Measurements from ENCODE around the gene CADPS2. TPM values are rescaled to one million over a fixed set of nuclear protein-coding genes. Genes with fewer than 3 reads are reported as not detected.

Gene CADPS2
- polyA plus RNA-seq, 3 donors = not detected

DNA sequence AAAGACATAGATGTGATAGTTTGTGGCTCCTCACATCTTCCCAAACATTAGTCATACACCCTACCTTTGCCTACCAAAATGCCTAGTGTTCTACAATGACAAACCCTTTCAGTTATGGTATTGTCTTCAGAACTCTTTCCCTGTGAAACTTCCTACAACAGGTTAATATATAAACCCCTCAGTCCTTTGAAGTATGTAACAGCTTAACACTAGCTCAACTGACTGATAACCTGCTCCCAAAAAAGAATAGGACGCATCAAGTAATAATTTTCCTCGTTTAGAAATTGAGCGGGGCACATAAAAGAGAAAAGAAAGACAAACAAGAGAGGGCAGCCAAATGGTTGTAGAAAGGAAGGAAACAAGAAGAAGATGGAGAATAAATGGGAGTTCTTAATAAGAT, 133.7 kb downstream of the CADPS2 start:
- no peak for DNase-seq
- intact Hi-C loops (cut with micrococcal nuclease) = no loop called here
- Histone ChIP-seq H3K27ac (ENCODE audit: low read depth in 1 of 2, low read length in 2 of 2) (no peak overlapping the region), H3K4me2 (replicated peaks; ENCODE audit: extremely low read depth, low read length, poor library complexity, severe bottlenecking) (no peak overlapping the region), H3K4me1 (ENCODE audit: control insufficient read depth in 1 of 2, insufficient read depth in 2 of 2, low read length in 2 of 2) (no peaks in the 10 kb centered on the region), H3K36me3 (replicated peaks in 1 of 2; ENCODE audit: control insufficient read depth in 1 of 2, insufficient read depth in 2 of 2, low read length in 2 of 2) (no peaks in the 10 kb centered on the region), H2AFZ (ENCODE audit: insufficient read depth, low read depth, low read length, poor library complexity, severe bottlenecking) (no peak overlapping the region), H3K79me2 (ENCODE audit: insufficient read depth, low read length) (no peaks in the 10 kb centered on the region), H4K20me1 (ENCODE audit: insufficient read depth, low read length) (no peaks in the 10 kb centered on the region), H3K9ac (ENCODE audit: insufficient read depth, low read length, poor library complexity, severe bottlenecking) (no peak overlapping the region), H3K9me3 (replicated peaks in 1 of 2; ENCODE audit: control insufficient read depth in 1 of 2, insufficient read depth in 1 of 2, low read length in 2 of 2) (no peaks in the 10 kb centered on the region), H3K27me3 (ENCODE audit: control insufficient read depth in 2 of 2, insufficient read depth in 2 of 2, low read length in 2 of 2) (no peaks in the 10 kb centered on the region), H3K4me3 (replicated peaks in 1 of 3; ENCODE audit: low read depth in 2 of 3, low read length in 3 of 3) (no peak overlapping the region)
- H3K4me1 Mint-ChIP-seq = no peaks in the 10 kb centered on the region
- TF ChIP-seq, protein P1, sequence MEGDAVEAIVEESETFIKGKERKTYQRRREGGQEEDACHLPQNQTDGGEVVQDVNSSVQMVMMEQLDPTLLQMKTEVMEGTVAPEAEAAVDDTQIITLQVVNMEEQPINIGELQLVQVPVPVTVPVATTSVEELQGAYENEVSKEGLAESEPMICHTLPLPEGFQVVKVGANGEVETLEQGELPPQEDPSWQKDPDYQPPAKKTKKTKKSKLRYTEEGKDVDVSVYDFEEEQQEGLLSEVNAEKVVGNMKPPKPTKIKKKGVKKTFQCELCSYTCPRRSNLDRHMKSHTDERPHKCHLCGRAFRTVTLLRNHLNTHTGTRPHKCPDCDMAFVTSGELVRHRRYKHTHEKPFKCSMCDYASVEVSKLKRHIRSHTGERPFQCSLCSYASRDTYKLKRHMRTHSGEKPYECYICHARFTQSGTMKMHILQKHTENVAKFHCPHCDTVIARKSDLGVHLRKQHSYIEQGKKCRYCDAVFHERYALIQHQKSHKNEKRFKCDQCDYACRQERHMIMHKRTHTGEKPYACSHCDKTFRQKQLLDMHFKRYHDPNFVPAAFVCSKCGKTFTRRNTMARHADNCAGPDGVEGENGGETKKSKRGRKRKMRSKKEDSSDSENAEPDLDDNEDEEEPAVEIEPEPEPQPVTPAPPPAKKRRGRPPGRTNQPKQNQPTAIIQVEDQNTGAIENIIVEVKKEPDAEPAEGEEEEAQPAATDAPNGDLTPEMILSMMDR (IDR thresholded peaks at IDR 0.05) = no peak
- WGBS (ENCODE audit: insufficient coverage) = 100% methylated on average over 1 of the region's 3 CpGs
- H3K9me3 Mint-ChIP-seq = peaks cover 0 to 4% (median 0%) of the 10 kb centered on the region in 7 donors
- no peaks in the 10 kb centered on the region for H3K27me3 Mint-ChIP-seq (ENCODE audit: low read depth in 3 of 3)
- no peak overlapping the region for H3K27ac Mint-ChIP-seq
- H3K4me3 Mint-ChIP-seq = no peak overlapping the region
- no peaks in the 10 kb centered on the region for H3K36me3 Mint-ChIP-seq

DNA sequence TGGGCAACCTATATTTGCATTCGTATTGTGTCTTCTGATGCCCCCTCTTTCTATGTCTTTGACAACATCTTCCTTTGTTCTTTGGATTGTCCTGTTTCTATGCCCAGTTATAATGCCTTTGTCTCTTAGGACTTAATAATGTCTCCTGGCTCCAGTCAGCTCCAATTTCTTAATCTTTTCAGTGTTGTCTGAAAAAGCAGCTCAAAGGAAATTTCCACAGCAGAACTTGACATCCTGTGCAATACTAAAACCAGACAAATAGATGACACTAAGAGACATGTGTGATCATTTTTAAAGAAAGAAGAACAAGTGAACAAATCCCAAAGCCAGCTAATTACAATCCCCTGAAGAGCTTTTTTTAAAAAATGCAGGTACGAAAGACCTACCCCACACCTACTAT, 135.9 kb downstream of the CADPS2 start:
- Histone ChIP-seq H3K9ac (ENCODE audit: insufficient read depth, low read length, poor library complexity, severe bottlenecking) (no peak overlapping the region), H3K36me3 (replicated peaks in 1 of 2; ENCODE audit: control insufficient read depth in 1 of 2, insufficient read depth in 2 of 2, low read length in 2 of 2) (no peaks in the 10 kb centered on the region), H3K4me2 (replicated peaks; ENCODE audit: extremely low read depth, low read length, poor library complexity, severe bottlenecking) (no peak overlapping the region), H2AFZ (ENCODE audit: insufficient read depth, low read depth, low read length, poor library complexity, severe bottlenecking) (no peak overlapping the region), H3K27ac (ENCODE audit: low read depth in 1 of 2, low read length in 2 of 2) (no peak overlapping the region), H3K4me3 (replicated peaks in 1 of 3; ENCODE audit: low read depth in 2 of 3, low read length in 3 of 3) (no peak overlapping the region), H3K79me2 (ENCODE audit: insufficient read depth, low read length) (no peaks in the 10 kb centered on the region), H3K9me3 (replicated peaks in 1 of 2; ENCODE audit: control insufficient read depth in 1 of 2, insufficient read depth in 1 of 2, low read length in 2 of 2) (no peaks in the 10 kb centered on the region), H4K20me1 (ENCODE audit: insufficient read depth, low read length) (no peaks in the 10 kb centered on the region), H3K4me1 (ENCODE audit: control insufficient read depth in 1 of 2, insufficient read depth in 2 of 2, low read length in 2 of 2) (no peaks in the 10 kb centered on the region), H3K27me3 (ENCODE audit: control insufficient read depth in 2 of 2, insufficient read depth in 2 of 2, low read length in 2 of 2) (no peaks in the 10 kb centered on the region)
- Mint-ChIP-seq H3K4me1 (no peaks in the 10 kb centered on the region), H3K27ac (no peak overlapping the region), H3K9me3 (peaks cover 0 to 6% (median 0%) of the 10 kb centered on the region in 7 donors), H3K27me3 (ENCODE audit: low read depth in 3 of 3) (no peaks in the 10 kb centered on the region), H3K36me3 (no peaks in the 10 kb centered on the region), H3K4me3 (no peak overlapping the region)
- no peak for DNase-seq
- TF ChIP-seq, protein P1 (IDR thresholded peaks at IDR 0.05) = no peak
- intact Hi-C loops (cut with micrococcal nuclease) = no loop called here
- WGBS (ENCODE audit: insufficient coverage) = 80% methylated on average over 1 of the region's 2 CpGs

Data from CD14-positive monocyte (primary cell).